Ramos (cell line): ENCODE measurements around the gene PAQR8.

Experiments used
- in situ Hi-C: fragments of 300-500 bp; cut with MboI; formaldehyde crosslinking; loops from one replicate; pipeline ENCODE4 v1.14.3; 2022; ENCODE audit warnings: low sequenced_read_pairs; ENCODE audit not compliant: unreplicated experiment

The PAQR8 gene

DNA sequence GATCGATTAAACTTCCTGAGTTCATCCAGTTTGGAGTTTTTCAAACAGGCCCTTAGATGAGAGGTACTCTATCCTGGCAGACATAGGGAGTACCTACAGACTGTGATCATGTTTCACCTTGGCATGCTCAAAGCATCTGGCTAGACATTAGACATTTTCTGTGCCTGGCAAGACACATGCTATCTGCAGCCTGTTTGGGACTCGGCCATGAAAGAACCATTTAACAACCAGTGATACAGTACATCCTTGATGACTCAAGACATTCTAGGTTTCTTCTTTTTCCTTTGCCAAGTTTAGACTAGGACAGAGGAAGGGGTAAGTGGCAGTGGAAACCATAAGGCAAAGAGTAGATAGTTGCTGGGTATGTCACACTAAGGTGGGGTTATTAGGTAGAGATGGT is 15.4 kb upstream of the PAQR8 start:
- in situ Hi-C loops = no loop called here

DNA sequence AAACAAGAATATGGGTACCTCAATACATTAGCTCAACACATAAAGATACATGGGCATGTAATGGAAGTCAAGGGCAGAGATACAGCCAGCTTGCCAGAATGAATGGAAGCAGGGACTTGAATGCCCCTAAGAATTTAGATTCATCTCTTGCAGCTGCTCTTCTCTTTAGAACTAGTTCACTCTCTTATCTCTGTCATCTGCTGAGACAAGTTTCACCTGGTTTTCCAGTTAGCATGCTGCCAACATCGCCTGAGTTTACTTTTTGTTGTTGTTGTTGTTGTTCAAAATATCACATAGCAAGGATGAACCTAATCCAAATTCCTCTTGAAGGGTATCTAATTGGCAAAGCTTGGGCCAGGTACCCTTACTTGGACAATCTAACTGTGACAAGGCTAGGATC is 14.1 kb upstream of the PAQR8 start:
- in situ Hi-C loops = no loop called here

GRCh38 chr6:52351879-52352238 is 10.1 kb upstream of the PAQR8 start:
- in situ Hi-C loops = no loop called here

DNA sequence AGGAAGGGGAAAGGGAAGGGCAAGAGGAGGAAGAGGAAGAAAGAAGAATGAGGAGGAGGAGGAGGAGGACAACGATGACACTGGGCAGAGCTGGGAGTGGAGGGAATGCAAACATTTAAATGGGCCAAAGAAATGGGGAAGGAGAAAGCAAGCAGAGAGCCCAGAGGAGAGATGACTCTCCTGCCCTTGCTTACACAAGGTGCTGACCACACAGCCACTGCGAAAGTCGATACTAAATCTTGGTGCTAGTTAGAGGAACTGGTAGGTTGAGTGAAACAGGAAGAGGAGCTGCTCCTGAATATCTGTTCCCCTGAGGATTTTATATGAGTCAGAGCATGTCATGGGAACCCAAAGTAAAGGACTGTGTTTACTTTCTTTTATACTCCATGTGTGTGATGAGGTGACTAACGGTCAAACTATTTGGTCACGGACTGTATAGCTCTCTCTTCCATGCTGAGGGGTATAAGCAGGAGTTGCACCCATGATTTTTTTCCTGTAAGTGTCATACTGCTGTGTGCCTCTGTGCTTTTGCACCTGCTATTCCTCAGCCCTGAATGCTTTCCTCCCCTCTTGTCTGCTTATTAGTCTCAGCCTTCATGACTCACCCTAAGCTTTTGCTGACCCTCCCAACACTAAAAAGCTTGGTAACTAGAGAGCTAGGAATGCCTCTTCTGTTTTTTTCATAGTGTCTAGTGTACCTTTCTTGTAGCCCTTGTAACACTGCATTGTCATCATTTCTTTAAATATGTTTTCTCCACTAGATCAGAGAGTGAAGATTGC is 9.5 kb upstream of the PAQR8 start:
- in situ Hi-C loops = no loop called here

DNA sequence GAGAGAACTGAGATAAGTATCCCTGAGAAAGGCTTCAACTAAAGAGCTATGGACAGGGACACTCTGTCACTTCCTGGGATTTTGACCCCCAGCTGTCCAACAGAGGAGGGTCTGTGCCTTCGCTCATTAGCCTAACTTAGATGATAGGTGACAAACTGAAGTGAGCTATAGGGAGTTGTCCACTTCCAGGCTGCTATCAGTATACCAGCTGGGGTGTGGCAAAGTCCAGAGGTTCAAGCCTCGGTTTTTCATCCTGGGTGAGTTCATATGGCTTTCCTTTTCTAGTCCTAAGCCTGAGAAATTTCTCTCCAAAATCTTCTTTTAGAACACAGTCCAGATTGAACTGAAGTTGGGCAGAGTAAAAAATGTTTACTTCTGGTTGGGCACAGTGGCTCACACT is 5.9 kb upstream of the PAQR8 start:
- in situ Hi-C loops = no loop called here

- in situ Hi-C loops = no loop called here
Measured at GRCh38 chr6:52359403-52359802, 2.5 kb upstream of the PAQR8 start.

- in situ Hi-C loops = no loop called here
Measured at GRCh38 chr6:52360028-52360427, 1.9 kb upstream of the PAQR8 start.

GRCh38 chr6:52360601-52361413 is 1.1 kb upstream of the PAQR8 start:
- in situ Hi-C loops = no loop called here

- in situ Hi-C loops = no loop called here
Measured at GRCh38 chr6:52361414-52361944, 472 bp upstream of the PAQR8 start.

DNA sequence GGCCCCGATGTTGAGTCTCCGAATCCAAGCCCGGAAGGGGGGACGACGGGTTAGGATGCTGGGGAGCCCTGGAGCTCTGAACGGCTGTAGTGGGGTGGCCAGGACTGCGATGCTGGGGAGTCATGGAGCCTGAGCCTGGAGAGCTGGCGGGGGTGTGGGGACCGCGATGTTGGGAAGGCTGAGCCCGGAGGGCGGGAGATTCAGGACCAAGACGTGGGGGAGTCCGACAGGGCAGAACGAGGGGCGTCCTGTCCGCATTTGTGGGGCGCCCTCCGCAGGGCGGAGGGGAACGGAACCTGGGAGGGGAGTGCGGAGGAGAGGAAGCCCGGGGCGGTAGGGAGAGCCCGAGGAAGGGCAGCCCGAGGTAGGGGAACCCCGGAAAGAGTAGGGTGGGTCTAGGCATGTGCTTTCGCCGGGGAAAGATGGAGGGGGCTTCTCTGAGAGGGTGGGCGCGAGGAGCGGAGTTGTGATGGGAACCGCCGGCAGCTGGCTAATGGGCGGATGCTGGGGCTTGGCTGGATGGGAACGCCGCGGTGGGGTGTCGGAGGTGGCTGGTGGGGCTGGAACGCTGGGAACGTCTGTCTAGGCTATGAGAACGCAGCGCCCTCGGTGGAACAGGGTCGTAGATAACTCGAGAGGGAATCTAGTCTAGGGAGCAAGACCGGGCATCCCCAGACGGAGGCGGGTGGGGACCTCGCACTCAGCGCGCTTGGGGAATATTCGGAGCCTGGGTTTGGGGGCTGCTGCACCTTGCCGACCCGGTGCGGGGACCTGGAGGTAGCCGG is 684 bp downstream of the PAQR8 start:
- in situ Hi-C loops = no loop called here

- in situ Hi-C loops = no loop called here
Measured at GRCh38 chr6:52363228-52363867, 1.4 kb downstream of the PAQR8 start.

DNA sequence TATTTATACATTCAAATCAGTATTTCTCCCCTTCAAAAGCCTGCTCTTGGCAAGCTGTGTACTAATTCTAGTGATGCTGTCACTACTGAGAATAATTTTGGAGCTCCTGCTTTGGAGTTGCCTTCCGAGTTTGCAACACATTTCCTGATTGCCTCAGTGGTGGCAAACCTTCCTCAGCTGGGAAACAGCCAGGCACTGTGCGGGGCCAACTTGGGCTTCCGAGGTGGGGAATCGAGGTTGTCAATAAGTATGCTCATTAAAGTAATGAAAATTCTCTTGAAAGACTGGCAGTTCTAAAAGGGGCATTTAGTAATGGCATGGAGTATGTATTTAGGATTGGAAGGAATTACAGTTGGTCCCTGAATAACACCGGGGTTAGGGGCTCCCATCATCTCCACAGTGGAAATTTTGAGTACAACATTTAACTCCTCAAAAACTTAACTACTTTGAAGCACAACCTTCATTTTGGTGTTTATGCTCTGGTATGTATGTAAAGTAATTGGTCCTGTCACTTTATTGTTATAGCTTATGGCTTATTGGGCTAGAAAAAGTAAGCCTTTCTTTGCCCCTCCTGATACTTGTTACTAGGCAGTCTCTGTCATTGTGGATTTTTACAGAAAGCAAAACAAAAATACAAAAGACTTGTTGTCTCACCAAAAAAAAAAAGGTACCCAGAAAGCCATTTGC is 2.7 kb downstream of the PAQR8 start:
- in situ Hi-C loops = no loop called here

- in situ Hi-C loops = no loop called here
Measured at GRCh38 chr6:52365317-52365716, 3.4 kb downstream of the PAQR8 start.

- in situ Hi-C loops = no loop called here
Measured at GRCh38 chr6:52365866-52366540, 4.1 kb downstream of the PAQR8 start.

- in situ Hi-C loops = no loop called here
Measured at GRCh38 chr6:52368002-52368401, 6.1 kb downstream of the PAQR8 start.

DNA sequence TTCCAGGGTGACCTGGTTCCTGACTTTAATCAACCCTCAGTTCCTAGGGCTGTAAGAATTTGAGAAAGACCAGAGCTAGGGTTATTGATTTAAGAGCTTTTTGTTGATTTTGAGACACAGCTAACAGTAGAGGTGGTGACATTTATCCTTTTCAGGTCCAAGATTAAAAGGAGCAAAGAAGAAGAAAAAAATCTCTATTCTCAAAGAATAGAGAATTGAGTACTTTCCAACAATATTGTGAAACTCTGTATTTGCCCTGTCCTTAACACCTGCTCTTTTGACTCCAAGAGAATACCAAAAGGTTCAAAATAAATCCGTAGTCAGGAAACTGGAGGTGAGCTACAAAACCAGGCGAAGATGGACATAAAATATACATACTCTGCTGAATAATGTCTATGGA is 7.3 kb downstream of the PAQR8 start:
- in situ Hi-C loops = no loop called here

DNA sequence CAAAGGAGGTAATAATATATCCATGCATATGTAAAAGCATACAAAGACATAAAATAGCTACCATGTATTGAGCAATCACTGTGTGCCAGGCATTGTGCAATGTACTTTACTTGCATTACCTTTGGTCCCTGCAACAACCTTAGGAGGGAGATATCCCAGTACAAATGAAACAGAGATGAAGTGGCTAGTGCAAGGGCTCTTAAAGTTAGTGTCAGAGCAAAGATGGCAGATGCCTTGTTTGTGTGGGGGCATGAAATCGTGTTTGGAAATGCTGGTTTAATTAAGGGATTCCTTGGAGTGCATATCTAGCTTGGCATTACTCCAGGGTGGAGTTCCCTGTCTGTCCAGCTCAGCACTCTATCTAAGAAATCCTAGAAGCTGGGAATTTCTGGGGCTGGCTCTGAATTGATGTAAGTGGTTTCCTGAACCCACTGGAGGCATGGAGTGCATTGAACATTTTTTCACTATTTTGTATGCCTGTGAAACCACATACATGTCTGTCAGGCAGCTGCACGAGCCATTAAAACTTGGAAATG is 9.8 kb downstream of the PAQR8 start:
- in situ Hi-C loops = no loop called here

DNA sequence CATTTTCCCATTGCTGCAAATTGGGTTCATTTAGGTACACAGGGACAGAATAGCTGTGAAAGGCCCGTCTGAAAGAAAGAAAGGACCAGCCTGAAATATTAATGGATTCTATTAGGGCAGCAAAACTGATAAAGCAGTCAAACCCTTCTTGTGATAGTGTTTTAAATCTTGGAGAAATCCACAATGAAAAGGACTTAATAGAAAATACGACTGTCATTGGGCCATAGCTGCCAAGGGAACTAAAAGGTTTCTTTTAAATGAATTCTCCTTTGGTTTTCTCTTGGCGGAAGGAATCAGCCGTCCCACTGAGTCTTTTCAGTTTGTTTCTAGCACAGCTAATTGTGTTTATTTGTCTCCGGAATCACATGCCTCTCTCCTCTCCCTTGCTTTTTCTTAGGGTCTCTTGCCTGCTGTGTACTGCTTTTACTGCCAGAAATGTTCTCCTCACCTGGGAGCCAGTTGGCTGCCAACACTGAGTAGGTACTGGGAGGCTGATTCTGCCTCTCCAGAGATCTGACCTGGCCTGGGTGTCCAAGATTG is 11.3 kb downstream of the PAQR8 start:
- in situ Hi-C loops = no loop called here

- in situ Hi-C loops = no loop called here
Measured at GRCh38 chr6:52374247-52374646, 12.3 kb downstream of the PAQR8 start.
